Mesodermal cell (in vitro differentiated cells): ENCODE results near the gene IRF2.

Experiments
- H3K27ac ChIP-seq: 2 replicates; pipeline ENCODE4 v1.7.0; 2013; ENCODE audit warnings: mild to moderate bottlenecking, low read depth, low read length, moderate library complexity; ENCODE audit not compliant: severe bottlenecking
- H3K36me3 ChIP-seq: 2 replicates; pipeline ENCODE4 v1.7.1; 2013; ENCODE audit warnings: mild to moderate bottlenecking, low read length, moderate library complexity; ENCODE audit not compliant: control insufficient read depth, insufficient read depth
- H3K4me1 ChIP-seq: one replicate; pipeline ENCODE4 v1.7.1; 2013; ENCODE audit warnings: mild to moderate bottlenecking, low read length; ENCODE audit not compliant: insufficient read depth, control insufficient read depth, poor library complexity, severe bottlenecking
- H3K4me3 ChIP-seq: 2 replicates; pipeline ENCODE4 v1.7.0; 2013; ENCODE audit warnings: low read length, control low read depth, mild to moderate bottlenecking; ENCODE audit not compliant: insufficient read depth, poor library complexity, severe bottlenecking; ENCODE audit errors: extremely low read depth
- H3K9me3 ChIP-seq: 2 replicates; pipeline ENCODE4 v1.7.1; 2013; ENCODE audit warnings: mild to moderate bottlenecking, low read length, moderate library complexity; ENCODE audit not compliant: control insufficient read depth
- WGBS, 2 experiments: methylation state at CpG; one replicate each; pipeline ENCODE4 v1.1.5; 2013; ENCODE audit warnings: missing lambda C conversion rate in 2 of 2; ENCODE audit not compliant: insufficient coverage in 2 of 2; 5-methylcytosine and 5-hydroxymethylcytosine counted together

The IRF2 gene

DNA sequence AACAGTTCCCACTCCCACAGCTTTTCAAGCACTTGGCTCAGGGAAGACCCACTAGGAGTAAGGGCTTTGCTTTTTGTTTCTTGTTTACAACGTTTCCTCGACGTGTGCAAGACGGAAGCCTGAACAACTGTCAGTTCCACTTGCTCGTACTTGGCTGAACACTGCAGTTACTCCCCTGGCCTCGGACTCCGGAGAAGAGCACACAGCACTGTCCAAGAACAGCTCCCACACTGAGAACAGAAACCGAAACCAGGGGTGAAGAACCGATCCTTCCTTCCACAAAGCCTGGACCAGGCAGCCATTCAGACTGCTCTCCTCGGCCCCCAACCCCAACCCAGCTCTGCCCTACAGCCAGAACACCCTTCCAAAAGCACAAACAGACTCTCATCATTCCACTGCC, 25.5 kb downstream of the IRF2 start:
- Histone ChIP-seq H3K27ac (no peak overlapping the region), H3K4me3 (no peak overlapping the region), H3K36me3 (no peaks in the 10 kb centered on the region), H3K4me1 (peaks cover 11% of the 10 kb centered on the region), H3K9me3 (no peaks in the 10 kb centered on the region)
- WGBS, 2 experiments: 88 to 91% methylated on average over 9 to 10 of the region's 10 CpGs

DNA sequence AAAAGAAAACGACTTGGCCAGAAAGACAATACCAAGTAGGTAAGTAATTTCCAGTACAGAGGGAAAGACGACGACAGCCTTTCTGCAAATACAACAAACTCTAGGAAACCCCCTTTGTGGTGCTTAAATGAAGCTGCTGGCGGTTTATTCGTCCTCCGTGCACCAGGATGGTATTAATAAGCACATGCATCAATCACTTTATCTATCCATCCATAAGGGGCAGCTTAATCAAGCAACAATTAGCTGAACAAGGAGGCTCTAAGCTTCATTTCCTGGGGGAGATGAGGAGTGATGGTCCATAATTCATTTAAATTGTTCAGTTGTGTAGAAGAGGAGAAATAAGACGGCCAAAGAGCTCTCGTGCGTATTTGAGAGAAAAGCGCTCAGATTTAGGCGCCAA, 26.2 kb downstream of the IRF2 start:
- Histone ChIP-seq H3K4me1 (peaks cover 7% of the 10 kb centered on the region), H3K9me3 (no peaks in the 10 kb centered on the region), H3K36me3 (no peaks in the 10 kb centered on the region), H3K4me3 (no peak overlapping the region), H3K27ac (no peak overlapping the region)
- WGBS, 2 experiments: 89% methylated on average over 3 of the region's 11 CpGs; no CpG with 5 or more reads in 1 of the 2 experiments

DNA sequence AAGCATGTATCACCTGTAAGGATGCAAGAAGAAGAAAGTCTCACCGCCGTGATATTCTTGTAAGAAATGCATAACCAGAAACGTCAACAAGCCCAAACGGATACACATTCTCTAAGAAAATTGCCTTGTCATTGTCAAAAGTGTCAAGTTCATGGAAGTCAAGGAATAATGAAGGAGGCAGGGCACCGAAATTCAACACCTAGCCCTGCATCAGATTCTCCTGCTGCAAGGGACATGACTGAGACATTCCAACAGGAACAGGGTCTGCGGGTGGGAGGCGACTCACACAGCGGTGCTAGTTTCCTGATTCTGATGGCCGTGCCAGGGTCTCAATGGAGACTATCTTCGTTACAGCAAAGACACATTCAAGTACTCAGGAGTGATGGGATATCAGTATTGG, 26.7 kb downstream of the IRF2 start:
- Histone ChIP-seq H3K9me3 (no peaks in the 10 kb centered on the region), H3K36me3 (no peaks in the 10 kb centered on the region), H3K4me3 (no peak overlapping the region), H3K27ac (no peak overlapping the region), H3K4me1 (peaks cover 7% of the 10 kb centered on the region)
- WGBS, 2 experiments: 20 to 43% methylated on average over 4 to 5 of the region's 10 CpGs

DNA sequence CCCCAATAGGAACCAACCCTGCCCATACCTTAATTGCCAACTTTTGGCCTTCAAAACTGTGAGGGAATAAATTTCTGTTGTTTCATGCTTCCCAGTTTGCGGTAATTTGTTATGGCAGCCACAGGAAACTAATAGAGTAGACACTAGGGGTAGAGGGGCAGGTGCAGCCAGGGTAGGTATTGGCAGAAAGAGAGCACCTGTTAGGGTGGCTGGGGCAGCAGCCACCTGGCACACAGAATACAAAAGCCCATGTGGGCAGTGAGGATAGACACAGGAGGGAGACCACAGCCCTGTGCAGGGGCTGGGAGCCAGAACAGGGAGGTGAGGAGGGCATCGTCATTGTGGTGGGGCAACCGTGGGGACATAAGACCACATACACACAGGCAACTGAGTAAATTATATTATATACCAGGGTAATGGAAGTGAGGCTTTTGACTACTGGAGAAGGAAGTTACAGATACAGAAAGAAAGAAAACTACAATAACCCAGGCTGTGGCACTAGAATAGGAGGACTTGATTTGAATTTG, 28.2 kb downstream of the IRF2 start:
- peaks cover 18% of the 10 kb centered on the region for H3K4me1 ChIP-seq
- no peak overlapping the region for H3K27ac ChIP-seq
- H3K9me3 ChIP-seq: no peaks in the 10 kb centered on the region
- no peaks in the 10 kb centered on the region for H3K36me3 ChIP-seq
- WGBS, 2 experiments: 88 to 100% methylated on average over 1 of the region's 3 CpGs
- H3K4me3 ChIP-seq: no peak overlapping the region

DNA sequence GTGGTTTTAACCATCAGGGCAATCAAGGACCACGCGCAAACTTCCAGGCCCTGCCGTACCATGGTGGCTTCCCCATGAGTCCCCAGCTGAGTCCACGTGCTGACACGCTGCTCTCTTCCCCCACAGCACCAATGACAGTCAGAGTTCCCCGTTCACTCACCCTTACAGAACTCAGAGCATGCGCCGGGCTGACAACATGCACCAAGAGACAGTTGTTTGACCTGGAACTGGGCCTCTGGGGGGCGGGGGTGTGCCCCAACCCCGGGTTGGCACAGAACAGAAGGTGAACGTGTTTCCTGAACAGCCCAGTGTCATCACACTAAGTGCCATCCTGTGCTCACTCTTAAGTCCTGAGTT, 29.4 kb downstream of the IRF2 start:
- H3K4me1 ChIP-seq: peaks cover 21% of the 10 kb centered on the region
- 86 to 91% methylated on average over 9 to 11 of the region's 11 CpGs for WGBS, 2 experiments
- no peaks in the 10 kb centered on the region for H3K9me3 ChIP-seq
- H3K27ac ChIP-seq: no peak overlapping the region
- H3K36me3 ChIP-seq: no peaks in the 10 kb centered on the region
- H3K4me3 ChIP-seq: no peak overlapping the region

DNA sequence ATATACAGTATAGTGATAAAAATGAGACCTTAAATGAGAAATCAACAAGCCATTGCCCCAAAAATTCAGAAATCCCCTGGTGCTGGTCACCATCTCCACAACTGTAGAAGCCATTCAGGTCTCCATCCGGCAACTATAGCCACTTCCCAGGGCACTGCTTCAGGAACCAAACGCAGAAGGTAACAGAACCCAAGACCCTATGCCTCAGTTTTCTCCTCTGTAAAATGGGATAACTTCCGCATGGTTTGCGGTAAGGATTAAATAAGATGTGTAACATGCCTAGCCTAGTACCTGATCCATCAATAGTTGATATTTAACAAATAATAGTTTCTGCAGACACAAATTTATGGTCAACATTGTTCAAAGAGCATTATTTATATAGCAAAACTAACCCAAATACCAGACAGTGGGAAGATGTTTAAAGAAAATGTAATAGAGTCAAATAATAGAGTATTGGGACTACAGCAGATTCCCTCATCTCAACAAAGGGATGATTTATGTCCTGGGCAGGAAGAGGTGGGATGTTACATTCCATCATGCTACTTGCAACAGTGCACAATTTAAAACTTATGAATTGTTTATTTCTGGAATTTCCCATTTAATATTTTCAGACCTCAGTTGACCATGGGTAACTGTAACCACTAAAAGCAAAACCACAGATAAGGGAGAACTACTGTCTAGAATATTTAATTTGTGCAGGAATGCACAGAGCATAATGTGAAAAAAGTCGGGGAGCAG, 30.0 kb downstream of the IRF2 start:
- H3K27ac ChIP-seq: no peak overlapping the region
- peaks cover 21% of the 10 kb centered on the region for H3K4me1 ChIP-seq
- H3K4me3 ChIP-seq: no peak overlapping the region
- 94 to 96% methylated on average over 3 of the region's 5 CpGs for WGBS, 2 experiments
- H3K36me3 ChIP-seq: no peaks in the 10 kb centered on the region
- H3K9me3 ChIP-seq: no peaks in the 10 kb centered on the region

DNA sequence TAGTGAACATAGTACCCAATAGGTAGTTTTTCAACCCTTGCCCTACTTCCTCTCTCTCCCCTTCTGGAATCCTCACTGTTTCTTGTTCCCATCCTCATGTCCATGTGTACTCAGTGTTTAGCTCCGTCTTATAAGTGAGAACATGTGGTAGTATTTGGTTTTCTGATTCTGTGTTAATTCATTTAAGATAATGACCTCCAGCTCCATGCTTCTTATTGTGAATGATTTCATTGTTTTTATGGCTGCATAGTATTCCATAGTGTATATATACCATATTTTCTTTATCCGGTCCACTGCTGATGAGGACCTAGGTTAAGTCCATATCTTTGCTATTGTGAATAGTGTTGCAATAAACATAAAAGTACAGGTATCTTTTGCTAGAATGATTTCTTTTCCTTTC, 31.0 kb downstream of the IRF2 start:
- H3K9me3 ChIP-seq: no peaks in the 10 kb centered on the region
- no peaks in the 10 kb centered on the region for H3K36me3 ChIP-seq
- no CpG with 5 or more reads among the region's 2 CpGs for WGBS, 2 experiments
- peaks cover 25% of the 10 kb centered on the region for H3K4me1 ChIP-seq
- no peak overlapping the region for H3K4me3 ChIP-seq
- no peak overlapping the region for H3K27ac ChIP-seq

DNA sequence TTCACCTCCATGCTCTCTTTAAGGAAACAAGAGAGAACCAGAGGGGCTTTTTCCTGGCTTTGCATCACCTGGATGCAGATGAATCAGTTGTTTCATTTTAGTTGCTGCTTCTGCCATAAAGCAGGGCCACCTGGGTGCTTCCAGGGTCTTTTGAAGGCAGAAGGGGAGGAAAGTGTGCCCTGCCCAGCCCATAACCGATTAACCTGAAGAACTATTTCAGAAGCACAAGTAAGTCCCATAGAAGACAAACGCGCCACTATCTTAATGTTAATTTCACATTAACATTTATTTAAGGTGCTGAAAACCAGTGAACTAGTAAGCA, 32.1 kb downstream of the IRF2 start:
- no peaks in the 10 kb centered on the region for H3K36me3 ChIP-seq
- WGBS, 2 experiments: no CpG with 5 or more reads among the region's 3 CpGs

DNA sequence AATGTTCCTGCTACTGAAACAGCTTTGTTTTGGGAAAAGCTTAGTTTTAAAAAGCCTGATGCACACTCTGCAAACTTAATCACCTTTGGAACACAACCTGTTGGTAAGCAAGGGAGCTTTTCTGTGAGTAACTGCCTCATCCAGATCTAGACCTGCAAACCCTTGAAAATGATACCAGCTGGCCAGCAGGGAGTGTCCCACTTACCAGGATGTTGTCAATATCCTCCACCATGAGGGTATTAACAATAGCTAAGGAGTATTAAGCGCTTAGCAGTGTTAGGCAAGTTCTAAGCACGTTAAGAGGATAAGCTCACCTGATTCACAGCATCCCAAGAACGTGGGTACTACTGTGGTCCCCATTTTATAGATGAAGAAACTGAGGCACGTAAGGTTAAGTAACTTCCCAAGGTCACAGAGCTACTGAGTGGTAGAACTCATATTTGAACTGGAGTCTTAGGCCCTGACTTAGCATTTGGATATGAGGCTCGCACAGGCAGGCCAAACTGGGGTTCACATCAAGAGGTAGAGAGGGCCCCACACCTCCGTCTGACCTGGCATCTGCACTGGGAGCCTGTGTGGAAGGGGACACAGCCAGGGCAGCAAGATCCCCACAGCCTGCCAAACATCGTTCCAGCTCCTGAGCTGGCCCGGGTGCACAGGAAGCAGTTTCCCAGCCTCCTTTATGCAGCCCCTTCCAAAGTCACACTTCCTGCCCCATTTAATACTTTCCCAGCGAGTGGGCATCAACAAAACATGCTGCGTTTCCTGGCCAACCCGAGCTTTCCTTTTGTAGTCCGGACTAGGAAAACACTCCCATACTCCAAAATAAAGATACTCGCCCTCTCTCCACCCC, 32.7 kb downstream of the IRF2 start:
- Histone ChIP-seq H3K9me3 (no peaks in the 10 kb centered on the region), H3K27ac (peak overlapping the region; percentile 60), H3K4me1 (peaks cover 18% of the 10 kb centered on the region), H3K36me3 (no peaks in the 10 kb centered on the region), H3K4me3 (no peak overlapping the region)
- 68 to 75% methylated on average over 12 to 13 of the region's 13 CpGs for WGBS, 2 experiments

More for the DNA sequence above, 32.1 kb downstream of the IRF2 start:
- peak overlapping the region; percentile 60 for H3K27ac ChIP-seq
- H3K9me3 ChIP-seq: no peaks in the 10 kb centered on the region
- H3K4me3 ChIP-seq: no peak overlapping the region
- peaks cover 19% of the 10 kb centered on the region for H3K4me1 ChIP-seq

DNA sequence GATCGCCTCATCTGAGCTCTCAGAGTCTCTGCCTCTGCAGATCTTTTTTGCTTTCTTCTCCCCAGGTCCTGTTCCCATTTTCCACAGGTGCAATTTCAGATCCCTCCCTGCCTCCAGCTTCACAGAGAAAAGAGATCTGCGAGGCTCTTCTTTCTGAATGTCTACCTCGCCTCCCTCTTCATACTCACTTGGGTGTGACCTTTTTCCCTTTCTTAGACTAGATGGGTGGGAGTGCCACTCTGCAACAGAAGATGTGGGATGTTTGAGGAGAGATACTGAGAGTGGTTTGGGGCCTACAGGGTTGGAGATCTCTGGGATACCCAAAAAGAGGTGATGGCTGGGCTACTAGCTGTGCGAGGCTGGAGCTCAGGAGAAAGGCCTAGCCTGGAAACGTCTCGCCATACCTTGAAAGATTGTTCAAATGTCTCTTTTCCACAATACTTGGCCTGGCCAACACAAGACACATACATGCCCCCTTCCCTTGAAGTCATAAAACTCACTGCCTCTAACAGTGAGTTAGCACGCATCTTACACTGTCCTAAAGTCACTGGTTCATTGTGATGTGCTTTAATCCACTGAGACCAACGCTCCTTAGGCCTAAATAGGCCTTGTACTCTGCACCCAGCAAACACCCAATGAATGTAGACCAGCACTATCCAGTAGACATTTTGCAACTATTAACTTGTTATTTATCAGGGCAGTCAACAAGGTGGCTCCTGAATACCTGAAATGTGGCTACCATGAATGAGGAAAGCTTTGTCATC, 33.6 kb downstream of the IRF2 start:
- H3K27ac ChIP-seq: no peak overlapping the region
- H3K36me3 ChIP-seq: no peaks in the 10 kb centered on the region
- peaks cover 18% of the 10 kb centered on the region for H3K4me1 ChIP-seq
- H3K4me3 ChIP-seq: no peak overlapping the region
- H3K9me3 ChIP-seq: no peaks in the 10 kb centered on the region
- 98 to 100% methylated on average over 6 of the region's 8 CpGs for WGBS, 2 experiments
